ENCODE measurements around the gene ACO2.

DNA sequence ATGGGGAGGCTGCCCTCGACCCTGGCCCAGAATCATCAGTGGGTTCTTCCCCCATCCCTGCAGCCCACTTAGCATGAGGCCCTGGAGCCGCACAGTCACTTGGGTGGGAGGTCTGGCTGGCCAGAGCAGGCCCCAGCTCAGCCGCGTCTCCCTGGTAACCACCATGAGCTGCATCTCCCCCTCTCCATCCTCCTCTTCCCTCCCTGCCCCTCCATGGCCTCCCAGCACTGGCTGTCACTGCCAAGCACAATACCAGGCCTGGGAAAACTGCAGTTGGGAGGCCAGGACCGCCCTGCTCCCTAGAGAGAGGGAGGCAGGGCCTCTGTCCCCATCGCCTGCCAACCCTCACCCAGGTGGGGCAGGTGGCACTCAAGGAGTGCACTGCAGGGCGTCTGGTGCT, 99.9 kb downstream of the ACO2 start:
- no peak for TF ChIP-seq EZH2 (IDR thresholded peaks at IDR 0.05; ENCODE audit: low read depth, low read length, severe bottlenecking)
- TF ChIP-seq, protein P1, sequence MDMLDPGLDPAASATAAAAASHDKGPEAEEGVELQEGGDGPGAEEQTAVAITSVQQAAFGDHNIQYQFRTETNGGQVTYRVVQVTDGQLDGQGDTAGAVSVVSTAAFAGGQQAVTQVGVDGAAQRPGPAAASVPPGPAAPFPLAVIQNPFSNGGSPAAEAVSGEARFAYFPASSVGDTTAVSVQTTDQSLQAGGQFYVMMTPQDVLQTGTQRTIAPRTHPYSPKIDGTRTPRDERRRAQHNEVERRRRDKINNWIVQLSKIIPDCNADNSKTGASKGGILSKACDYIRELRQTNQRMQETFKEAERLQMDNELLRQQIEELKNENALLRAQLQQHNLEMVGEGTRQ (IDR thresholded peaks at IDR 0.05; ENCODE audit: low read length), result no peak
- TF ChIP-seq, protein P2, sequence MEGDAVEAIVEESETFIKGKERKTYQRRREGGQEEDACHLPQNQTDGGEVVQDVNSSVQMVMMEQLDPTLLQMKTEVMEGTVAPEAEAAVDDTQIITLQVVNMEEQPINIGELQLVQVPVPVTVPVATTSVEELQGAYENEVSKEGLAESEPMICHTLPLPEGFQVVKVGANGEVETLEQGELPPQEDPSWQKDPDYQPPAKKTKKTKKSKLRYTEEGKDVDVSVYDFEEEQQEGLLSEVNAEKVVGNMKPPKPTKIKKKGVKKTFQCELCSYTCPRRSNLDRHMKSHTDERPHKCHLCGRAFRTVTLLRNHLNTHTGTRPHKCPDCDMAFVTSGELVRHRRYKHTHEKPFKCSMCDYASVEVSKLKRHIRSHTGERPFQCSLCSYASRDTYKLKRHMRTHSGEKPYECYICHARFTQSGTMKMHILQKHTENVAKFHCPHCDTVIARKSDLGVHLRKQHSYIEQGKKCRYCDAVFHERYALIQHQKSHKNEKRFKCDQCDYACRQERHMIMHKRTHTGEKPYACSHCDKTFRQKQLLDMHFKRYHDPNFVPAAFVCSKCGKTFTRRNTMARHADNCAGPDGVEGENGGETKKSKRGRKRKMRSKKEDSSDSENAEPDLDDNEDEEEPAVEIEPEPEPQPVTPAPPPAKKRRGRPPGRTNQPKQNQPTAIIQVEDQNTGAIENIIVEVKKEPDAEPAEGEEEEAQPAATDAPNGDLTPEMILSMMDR (IDR thresholded peaks at IDR 0.05; ENCODE audit: control extremely low read depth in 1 of 3, insufficient read depth in 1 of 3, low read depth in 1 of 3, low read length in 3 of 3), result no peak
- no peak for TF ChIP-seq HDAC6 (IDR thresholded peaks at IDR 0.05; ENCODE audit: low read depth, low read length)

Measured in H1 (cell line).